GM12892 (cell line): ENCODE measurements around the gene MFSD6.

ENCODE experiments used
- DNase-seq: peaks from one replicate; pipeline ENCODE4 v3.0.0; 2011; ENCODE audit not compliant: insufficient read length
- FAIRE-seq: peaks from 2 replicates; lab custom pipeline; 2011; peaks lifted over from hg19 to GRCh38; lab: Jason Lieb, UNC
- POLR2A ChIP-seq: IDR thresholded peaks from 2 replicates; pipeline ENCODE4 v1.6.1; 2011; ENCODE audit warnings: low read depth, low read length, control low read depth
- POLR2AphosphoS5 ChIP-seq: IDR thresholded peaks from 2 replicates; pipeline ENCODE4 v1.6.1; 2011; ENCODE audit warnings: low read depth, low read length, control low read depth
- TAF1 ChIP-seq: IDR thresholded peaks from 2 replicates; pipeline ENCODE4 v1.6.1; 2011; ENCODE audit warnings: low read depth, mild to moderate bottlenecking, control low read depth, low read length, borderline replicate concordance

The MFSD6 gene

DNA sequence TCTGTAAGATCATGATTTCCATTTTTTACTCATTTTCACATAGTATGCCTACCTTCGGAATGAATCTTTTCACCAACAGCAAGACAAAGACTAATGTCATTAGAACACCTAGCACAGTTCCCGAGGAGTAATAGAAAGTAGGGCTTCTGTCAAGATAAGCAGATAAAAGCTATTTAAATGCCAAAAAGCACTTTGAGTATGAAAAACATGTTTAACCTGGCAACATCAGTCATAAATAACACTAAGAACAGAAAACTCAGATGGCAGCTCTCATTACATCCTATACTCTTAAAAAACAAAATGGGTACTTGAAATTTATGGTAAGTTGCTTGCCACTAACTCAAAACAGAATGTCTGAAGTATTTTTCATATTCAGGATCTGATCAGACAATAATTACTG, 109.3 kb downstream of the MFSD6 start:
- no peak for FAIRE-seq
- TF ChIP-seq POLR2AphosphoS5 (no peak), POLR2A (no peak), TAF1 (no peak)
- no peak for DNase-seq

DNA sequence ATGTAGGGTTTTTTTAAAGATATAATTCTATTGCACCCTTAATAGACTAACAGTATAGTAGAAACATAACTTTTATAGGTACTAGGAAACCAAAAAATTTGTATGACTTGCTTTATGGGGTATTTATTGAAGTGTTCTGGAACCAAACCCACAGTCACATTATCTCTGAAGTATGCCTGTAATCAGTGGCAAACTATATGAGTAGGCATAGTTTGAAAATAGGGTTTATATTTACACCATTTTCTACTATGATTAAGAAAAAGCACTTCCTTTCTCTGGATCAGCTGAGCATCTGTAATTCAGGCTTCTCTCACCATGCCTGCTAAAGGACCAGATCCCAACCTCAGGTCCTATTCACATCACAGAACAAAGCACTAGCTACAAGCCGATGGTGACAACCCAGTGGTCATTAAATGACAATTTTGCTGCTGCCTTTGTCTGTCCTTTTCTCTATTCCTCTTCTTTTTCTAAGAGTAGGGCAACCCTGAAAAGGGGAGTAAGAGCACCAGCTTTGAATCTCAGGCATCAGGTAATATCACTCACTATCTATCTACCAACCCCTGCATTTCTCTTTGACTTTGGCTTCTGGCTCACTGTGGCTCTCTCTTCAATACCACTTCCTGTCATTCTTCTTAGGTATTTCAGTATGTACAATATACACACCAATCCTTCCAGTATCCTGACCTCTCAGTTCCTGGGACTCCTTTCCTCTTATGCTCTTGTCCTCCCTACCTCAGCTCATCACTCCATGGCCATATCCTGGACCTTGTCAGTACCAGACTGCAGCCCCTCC, 112.0 kb downstream of the MFSD6 start:
- DNase-seq (no peak), FAIRE-seq (no peak)
- TF ChIP-seq POLR2AphosphoS5, result no peak
- TF ChIP-seq POLR2A, result no peak
- TF ChIP-seq TAF1, result no peak

DNA sequence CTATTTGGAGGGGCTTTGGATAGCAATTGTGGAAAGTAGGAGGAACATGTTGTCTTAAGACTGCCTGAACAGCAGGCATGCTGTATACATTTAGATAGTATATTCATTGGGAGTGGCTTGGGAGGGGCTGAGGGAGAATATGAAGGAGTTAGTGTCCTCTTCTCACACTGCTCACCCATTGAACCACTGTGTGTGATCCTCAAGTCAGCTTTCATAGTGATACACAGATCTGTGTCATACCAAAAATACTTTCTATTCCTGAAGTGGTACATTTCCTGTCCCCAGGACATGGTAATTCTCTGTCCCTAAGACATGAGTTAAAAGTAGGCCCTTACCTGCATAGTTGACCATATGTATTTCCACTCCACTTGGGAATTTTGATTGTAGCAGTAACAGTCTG, 116.8 kb downstream of the MFSD6 start:
- no peak for FAIRE-seq
- TF ChIP-seq POLR2AphosphoS5 (no peak), TAF1 (no peak), POLR2A (no peak)
- no peak for DNase-seq

DNA sequence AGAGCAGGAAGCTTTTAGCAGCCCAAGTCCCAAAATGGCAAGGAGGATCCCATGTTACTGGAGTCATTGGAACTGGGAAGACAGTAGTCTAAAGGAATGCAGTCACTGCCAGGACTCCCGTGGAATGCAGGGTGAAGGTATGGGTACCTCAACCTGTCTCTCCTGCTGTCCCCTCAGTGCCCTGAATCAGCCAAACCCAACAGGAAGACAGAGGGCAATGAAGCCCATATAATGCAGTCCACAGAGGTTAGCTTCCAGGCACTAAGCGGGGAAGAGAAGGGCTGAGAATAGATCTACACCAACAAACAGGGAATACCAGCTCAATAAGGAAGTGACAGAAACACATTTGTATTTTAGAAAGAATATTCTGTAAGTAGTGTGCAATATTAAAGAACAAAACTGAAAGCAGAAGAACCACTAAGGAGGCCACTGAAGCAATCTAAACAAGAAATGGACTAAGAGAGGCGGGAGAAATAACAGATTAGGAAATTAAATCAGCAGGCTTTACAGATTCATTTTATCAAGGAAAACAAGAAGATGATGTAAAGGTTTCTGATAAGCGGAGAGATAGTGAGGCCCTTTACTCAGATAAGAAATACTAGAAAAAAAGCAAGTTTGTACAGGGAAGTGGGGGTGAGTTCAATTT, 118.1 kb downstream of the MFSD6 start:
- no peak for DNase-seq
- peak; percentile 73 for FAIRE-seq
- no peak for TF ChIP-seq POLR2A
- TF ChIP-seq TAF1, result no peak
- no peak for TF ChIP-seq POLR2AphosphoS5

DNA sequence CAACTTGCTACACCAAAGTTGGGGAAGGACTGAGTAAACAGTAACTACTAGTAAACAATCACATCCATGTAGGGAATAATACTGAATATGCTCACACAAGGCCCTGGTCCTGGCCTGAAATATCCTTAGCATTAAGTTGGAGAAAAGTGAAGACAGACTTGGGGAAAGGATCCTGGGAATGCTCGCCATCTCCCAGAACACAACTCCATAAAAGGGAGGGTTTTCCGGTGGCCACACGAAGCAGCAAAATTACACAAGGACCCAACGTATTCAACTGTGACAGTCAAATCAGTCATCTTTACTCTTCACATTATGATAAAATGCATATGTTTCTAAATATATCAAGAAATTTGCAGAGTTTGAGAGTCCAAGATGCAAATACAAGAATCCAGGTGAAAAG, 119.1 kb downstream of the MFSD6 start:
- FAIRE-seq, result peak; percentile 56
- TF ChIP-seq POLR2AphosphoS5 (no peak), POLR2A (no peak), TAF1 (no peak)
- DNase-seq, result no peak

DNA sequence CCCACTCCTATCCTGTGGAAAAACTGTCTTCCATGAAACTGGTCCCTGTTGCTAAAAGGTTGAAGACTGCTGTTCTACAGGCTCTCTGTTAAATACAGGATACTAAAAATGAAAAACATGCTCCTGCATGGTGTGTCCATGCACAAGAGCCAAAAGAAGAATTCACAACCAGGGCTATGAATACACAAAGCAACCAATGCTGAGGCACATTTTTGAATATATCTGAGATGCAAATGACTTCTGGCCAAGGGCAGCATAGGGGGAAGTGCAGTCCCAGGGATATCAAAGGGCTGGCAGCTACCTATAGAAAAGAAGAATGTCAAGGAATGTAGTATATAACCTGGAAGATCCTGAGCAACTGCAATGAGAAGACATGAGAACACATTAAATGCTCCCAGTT, 119.8 kb downstream of the MFSD6 start:
- DNase-seq (no peak), FAIRE-seq (no peak)
- TF ChIP-seq TAF1, result no peak
- no peak for TF ChIP-seq POLR2AphosphoS5
- no peak for TF ChIP-seq POLR2A

DNA sequence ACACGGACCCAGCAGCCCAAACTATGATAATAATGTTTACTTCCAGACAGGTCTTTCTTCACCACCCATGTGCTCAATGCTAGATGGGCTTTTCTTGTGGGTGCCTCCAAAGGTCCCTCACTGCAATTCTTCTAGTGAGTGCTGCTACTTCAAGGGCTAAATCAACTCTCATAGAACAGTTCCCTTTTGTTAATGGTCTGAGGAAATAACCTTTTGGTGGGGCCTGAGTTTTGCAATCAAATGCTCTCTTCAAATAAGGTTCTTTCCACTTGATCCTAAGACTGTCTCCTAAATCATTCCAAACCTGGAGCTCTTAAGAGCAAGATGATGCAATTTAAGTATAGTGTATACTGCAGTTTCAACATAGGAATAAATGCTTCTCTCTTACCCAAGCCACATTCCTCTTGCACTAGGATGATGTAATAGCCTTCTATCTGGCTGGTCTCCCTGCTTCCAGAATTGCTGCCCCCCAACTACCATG, 120.4 kb downstream of the MFSD6 start:
- DNase-seq, result no peak
- TF ChIP-seq POLR2AphosphoS5 (no peak), TAF1 (no peak), POLR2A (no peak)
- FAIRE-seq, result peak; percentile 14

DNA sequence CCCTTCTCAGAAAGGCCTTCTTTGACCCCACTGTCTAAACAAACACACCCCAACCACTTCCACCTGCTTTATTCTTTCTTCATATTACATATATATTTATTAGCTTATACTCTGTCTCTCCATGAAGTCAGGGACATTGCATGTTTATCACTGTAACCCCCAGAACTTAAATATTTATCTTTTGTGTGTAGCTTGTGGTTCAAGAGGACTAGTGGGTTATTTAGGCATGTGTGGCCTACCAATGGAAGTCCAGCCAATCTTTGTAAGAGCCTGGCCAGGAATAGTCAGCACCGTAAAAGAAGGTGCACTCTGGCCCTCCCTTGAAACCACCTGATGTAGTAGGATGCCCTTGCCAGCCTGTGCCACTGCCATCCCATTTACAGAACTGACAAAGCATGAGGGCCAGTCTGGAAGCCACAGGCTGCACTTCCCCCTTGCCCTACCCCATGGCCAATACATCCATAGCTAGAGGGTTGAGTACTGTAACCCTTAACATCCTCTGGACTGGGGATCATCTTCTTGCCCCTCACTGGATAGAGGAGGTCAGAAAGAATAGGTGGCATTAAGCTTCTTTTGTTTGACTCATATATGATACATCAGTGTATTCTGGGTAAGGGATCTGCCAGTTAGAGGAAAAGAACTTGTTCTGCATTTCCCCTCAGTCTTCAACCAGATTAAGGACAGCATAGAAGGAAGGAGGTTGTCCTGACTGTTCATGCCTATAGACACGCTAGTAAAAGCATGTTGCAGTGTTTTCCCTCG, 121.5 kb downstream of the MFSD6 start:
- DNase-seq, result no peak
- FAIRE-seq, result peak; percentile 73
- no peak for TF ChIP-seq POLR2AphosphoS5
- no peak for TF ChIP-seq POLR2A
- no peak for TF ChIP-seq TAF1

DNA sequence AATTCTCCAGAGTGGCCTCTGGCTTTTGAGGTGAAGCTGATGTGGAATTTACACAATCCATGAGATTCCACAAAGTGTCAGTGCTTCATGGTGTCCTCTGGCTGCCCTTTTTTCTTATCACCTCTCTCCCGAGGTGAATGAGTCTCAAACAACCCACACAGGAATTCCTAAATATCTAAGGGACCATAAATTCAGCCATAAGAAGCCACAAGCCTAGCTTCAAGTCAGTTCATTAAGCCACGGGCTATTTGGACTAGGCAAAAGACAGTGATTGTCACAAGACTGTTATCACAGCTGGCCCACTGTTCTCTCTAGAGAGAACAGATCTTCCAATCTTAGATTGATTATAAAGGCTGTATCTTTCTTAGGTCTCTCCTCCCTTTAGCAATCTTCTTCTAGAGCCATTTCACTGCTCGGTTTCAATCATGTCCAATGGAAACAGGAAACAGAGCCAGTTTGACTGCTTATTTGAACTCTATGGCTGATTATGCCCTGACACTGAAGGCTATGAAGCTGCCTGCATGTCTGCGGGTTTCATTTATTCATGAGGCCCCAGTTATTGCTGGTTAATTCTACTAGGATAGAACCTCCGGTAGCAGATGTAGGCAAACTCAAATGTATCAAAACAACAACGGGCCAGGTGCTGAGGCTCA, 122.2 kb downstream of the MFSD6 start:
- FAIRE-seq (no peak), DNase-seq (no peak)
- no peak for TF ChIP-seq POLR2A
- TF ChIP-seq POLR2AphosphoS5, result no peak
- TF ChIP-seq TAF1, result no peak

DNA sequence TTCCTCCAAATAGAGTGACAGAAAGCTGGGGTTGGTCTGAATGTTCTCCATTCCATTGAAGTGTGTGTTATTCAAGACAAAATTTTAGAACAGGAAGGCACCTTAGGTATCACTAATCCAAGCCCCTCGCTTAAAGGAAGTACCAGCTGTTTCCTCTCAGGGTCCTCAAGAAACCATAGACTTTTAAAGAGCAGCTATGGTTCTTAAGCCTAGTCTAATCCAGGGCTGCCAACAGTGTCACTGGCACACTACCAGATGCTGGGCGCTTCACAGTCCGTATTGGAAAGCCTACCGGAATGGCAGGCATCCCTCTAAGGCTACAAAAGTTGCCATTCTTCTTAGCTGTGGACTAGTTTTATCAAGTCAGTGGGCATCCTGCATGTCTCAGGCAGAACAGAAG, 124.4 kb downstream of the MFSD6 start:
- TF ChIP-seq POLR2AphosphoS5, result no peak
- TF ChIP-seq POLR2A, result no peak
- no peak for TF ChIP-seq TAF1
- peak; percentile 9 for FAIRE-seq
- no peak for DNase-seq

DNA sequence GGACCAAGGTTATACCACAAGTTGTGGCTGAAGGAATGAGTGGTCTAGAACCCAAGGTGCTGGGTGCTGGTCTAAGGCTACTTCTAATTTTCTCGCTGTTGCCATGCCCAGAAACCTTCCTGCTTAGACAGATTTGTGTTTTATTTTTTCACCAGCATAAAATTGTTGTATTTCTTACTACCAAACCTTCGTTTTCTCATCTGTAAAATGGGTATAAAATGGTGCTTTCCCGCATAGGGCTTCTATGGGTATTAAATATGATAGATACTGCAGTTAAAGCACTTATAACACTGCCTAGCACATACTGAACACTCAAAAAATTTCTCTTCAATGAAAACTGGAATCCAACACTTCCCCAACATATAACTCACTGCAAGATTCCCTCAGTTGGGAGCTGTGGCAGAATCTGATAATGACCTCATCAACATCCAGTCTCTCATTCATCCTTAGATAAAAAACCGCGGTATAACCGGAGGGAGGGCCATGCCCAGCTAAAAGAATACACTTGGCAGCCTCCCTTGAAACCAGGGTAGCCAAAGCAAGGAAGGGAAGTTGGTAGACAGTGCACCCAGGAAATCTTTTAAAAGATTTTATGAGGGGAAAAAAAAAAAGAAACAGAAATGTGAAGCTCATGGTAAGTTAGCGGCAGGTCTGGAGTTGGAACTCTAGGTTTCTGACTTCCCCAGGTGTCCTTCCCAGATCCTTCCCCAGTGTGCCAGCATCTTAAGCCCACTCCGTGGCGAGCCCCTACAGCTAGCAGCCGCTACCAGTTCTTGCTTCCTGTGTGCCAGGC, 125.2 kb downstream of the MFSD6 start:
- no peak for TF ChIP-seq TAF1
- TF ChIP-seq POLR2AphosphoS5, result 0 out of 2 replicates have a peak, but pooled peaks have one; percentile 43
- TF ChIP-seq POLR2A, result no peak
- FAIRE-seq, result no peak
- DNase-seq, result no peak

DNA sequence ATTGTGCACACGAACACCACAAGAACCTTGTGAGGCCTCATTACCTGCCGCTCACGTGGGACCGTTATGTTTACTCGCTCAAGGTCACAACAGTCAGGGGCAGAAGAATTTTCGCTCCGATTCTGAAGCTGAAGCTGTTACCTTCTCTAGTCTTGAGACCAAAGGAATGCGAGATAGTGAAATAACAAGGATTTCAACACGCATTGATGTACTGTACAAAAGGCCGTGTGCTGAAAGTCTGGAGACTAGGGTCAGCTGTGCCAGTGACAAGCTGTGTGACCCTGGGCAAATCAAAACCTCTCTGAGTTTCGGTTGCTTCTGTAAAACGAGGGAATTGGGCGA, 125.8 kb downstream of the MFSD6 start:
- FAIRE-seq, result no peak
- TF ChIP-seq POLR2AphosphoS5, result no peak; the same call in 1 of the 2 replicates
- TF ChIP-seq POLR2A, result no peak
- no peak for TF ChIP-seq TAF1
- no peak for DNase-seq
